Measurements from ENCODE around the gene PTPRN2. TPM values are rescaled to one million over a fixed set of nuclear protein-coding genes. Genes with fewer than 3 reads are reported as not detected.

PTPRN2 gene
- total and polyA plus RNA-seq, 9 of the 15 experiments (the other 6 are each of a cell fraction or from before 2014, with no cell fraction given), result not detected

GRCh38 chr7:157628456-157628855, 959.2 kb downstream of the PTPRN2 start (continued):
- TF ChIP-seq, protein P1, sequence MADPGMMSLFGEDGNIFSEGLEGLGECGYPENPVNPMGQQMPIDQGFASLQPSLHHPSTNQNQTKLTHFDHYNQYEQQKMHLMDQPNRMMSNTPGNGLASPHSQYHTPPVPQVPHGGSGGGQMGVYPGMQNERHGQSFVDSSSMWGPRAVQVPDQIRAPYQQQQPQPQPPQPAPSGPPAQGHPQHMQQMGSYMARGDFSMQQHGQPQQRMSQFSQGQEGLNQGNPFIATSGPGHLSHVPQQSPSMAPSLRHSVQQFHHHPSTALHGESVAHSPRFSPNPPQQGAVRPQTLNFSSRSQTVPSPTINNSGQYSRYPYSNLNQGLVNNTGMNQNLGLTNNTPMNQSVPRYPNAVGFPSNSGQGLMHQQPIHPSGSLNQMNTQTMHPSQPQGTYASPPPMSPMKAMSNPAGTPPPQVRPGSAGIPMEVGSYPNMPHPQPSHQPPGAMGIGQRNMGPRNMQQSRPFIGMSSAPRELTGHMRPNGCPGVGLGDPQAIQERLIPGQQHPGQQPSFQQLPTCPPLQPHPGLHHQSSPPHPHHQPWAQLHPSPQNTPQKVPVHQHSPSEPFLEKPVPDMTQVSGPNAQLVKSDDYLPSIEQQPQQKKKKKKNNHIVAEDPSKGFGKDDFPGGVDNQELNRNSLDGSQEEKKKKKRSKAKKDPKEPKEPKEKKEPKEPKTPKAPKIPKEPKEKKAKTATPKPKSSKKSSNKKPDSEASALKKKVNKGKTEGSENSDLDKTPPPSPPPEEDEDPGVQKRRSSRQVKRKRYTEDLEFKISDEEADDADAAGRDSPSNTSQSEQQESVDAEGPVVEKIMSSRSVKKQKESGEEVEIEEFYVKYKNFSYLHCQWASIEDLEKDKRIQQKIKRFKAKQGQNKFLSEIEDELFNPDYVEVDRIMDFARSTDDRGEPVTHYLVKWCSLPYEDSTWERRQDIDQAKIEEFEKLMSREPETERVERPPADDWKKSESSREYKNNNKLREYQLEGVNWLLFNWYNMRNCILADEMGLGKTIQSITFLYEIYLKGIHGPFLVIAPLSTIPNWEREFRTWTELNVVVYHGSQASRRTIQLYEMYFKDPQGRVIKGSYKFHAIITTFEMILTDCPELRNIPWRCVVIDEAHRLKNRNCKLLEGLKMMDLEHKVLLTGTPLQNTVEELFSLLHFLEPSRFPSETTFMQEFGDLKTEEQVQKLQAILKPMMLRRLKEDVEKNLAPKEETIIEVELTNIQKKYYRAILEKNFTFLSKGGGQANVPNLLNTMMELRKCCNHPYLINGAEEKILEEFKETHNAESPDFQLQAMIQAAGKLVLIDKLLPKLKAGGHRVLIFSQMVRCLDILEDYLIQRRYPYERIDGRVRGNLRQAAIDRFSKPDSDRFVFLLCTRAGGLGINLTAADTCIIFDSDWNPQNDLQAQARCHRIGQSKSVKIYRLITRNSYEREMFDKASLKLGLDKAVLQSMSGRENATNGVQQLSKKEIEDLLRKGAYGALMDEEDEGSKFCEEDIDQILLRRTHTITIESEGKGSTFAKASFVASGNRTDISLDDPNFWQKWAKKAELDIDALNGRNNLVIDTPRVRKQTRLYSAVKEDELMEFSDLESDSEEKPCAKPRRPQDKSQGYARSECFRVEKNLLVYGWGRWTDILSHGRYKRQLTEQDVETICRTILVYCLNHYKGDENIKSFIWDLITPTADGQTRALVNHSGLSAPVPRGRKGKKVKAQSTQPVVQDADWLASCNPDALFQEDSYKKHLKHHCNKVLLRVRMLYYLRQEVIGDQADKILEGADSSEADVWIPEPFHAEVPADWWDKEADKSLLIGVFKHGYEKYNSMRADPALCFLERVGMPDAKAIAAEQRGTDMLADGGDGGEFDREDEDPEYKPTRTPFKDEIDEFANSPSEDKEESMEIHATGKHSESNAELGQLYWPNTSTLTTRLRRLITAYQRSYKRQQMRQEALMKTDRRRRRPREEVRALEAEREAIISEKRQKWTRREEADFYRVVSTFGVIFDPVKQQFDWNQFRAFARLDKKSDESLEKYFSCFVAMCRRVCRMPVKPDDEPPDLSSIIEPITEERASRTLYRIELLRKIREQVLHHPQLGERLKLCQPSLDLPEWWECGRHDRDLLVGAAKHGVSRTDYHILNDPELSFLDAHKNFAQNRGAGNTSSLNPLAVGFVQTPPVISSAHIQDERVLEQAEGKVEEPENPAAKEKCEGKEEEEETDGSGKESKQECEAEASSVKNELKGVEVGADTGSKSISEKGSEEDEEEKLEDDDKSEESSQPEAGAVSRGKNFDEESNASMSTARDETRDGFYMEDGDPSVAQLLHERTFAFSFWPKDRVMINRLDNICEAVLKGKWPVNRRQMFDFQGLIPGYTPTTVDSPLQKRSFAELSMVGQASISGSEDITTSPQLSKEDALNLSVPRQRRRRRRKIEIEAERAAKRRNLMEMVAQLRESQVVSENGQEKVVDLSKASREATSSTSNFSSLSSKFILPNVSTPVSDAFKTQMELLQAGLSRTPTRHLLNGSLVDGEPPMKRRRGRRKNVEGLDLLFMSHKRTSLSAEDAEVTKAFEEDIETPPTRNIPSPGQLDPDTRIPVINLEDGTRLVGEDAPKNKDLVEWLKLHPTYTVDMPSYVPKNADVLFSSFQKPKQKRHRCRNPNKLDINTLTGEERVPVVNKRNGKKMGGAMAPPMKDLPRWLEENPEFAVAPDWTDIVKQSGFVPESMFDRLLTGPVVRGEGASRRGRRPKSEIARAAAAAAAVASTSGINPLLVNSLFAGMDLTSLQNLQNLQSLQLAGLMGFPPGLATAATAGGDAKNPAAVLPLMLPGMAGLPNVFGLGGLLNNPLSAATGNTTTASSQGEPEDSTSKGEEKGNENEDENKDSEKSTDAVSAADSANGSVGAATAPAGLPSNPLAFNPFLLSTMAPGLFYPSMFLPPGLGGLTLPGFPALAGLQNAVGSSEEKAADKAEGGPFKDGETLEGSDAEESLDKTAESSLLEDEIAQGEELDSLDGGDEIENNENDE (IDR thresholded peaks at IDR 0.05; ENCODE audit: low read depth, low read length), result no peak
